ENCODE measurements around the gene NCOA7. TPM values are rescaled to one million over a fixed set of nuclear protein-coding genes. Genes with fewer than 3 reads are reported as not detected.

NCOA7 gene
- total and polyA plus RNA-seq, 9 of the 15 experiments (the other 6 are each of a cell fraction or from before 2014, with no cell fraction given) = 5.8 to 14.6 (median 9.3) TPM

DNA sequence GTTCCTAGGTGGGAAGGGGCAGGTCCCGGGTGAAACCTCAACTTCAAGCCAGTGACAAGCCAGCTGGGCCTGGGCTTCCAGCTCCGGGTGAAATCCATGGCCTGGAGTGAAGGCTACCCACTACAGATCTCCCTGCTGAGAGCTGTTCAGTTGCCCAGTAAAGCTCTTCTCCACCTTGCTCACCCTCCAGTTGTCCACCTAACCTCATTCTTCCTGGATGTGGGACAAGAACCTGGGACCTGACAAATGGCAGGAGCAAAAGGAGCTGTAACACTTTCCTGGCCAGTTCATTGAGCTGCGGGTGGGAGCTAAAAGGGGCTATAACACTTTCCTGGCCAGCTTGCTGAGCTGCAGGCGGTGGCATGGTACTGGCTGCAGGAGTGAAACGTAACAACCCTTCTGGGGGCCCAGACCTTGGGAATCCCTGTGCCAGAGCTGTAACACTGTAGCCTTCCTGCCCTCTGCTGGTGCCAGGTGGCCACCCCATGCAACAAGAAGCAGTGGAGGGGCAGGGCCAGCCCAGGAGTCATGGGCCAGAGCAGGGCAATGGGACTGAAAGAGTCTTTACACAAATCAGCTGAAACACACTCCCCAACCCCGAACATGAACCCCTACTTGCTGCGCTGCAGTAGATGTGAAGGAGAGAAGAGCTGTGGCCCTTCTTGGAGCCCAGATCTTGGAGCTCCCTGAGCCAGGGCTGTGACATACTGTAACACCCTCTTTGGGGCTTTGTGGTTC lies 162.2 kb downstream of the NCOA7 start (continued):
- TF ChIP-seq, protein P1, sequence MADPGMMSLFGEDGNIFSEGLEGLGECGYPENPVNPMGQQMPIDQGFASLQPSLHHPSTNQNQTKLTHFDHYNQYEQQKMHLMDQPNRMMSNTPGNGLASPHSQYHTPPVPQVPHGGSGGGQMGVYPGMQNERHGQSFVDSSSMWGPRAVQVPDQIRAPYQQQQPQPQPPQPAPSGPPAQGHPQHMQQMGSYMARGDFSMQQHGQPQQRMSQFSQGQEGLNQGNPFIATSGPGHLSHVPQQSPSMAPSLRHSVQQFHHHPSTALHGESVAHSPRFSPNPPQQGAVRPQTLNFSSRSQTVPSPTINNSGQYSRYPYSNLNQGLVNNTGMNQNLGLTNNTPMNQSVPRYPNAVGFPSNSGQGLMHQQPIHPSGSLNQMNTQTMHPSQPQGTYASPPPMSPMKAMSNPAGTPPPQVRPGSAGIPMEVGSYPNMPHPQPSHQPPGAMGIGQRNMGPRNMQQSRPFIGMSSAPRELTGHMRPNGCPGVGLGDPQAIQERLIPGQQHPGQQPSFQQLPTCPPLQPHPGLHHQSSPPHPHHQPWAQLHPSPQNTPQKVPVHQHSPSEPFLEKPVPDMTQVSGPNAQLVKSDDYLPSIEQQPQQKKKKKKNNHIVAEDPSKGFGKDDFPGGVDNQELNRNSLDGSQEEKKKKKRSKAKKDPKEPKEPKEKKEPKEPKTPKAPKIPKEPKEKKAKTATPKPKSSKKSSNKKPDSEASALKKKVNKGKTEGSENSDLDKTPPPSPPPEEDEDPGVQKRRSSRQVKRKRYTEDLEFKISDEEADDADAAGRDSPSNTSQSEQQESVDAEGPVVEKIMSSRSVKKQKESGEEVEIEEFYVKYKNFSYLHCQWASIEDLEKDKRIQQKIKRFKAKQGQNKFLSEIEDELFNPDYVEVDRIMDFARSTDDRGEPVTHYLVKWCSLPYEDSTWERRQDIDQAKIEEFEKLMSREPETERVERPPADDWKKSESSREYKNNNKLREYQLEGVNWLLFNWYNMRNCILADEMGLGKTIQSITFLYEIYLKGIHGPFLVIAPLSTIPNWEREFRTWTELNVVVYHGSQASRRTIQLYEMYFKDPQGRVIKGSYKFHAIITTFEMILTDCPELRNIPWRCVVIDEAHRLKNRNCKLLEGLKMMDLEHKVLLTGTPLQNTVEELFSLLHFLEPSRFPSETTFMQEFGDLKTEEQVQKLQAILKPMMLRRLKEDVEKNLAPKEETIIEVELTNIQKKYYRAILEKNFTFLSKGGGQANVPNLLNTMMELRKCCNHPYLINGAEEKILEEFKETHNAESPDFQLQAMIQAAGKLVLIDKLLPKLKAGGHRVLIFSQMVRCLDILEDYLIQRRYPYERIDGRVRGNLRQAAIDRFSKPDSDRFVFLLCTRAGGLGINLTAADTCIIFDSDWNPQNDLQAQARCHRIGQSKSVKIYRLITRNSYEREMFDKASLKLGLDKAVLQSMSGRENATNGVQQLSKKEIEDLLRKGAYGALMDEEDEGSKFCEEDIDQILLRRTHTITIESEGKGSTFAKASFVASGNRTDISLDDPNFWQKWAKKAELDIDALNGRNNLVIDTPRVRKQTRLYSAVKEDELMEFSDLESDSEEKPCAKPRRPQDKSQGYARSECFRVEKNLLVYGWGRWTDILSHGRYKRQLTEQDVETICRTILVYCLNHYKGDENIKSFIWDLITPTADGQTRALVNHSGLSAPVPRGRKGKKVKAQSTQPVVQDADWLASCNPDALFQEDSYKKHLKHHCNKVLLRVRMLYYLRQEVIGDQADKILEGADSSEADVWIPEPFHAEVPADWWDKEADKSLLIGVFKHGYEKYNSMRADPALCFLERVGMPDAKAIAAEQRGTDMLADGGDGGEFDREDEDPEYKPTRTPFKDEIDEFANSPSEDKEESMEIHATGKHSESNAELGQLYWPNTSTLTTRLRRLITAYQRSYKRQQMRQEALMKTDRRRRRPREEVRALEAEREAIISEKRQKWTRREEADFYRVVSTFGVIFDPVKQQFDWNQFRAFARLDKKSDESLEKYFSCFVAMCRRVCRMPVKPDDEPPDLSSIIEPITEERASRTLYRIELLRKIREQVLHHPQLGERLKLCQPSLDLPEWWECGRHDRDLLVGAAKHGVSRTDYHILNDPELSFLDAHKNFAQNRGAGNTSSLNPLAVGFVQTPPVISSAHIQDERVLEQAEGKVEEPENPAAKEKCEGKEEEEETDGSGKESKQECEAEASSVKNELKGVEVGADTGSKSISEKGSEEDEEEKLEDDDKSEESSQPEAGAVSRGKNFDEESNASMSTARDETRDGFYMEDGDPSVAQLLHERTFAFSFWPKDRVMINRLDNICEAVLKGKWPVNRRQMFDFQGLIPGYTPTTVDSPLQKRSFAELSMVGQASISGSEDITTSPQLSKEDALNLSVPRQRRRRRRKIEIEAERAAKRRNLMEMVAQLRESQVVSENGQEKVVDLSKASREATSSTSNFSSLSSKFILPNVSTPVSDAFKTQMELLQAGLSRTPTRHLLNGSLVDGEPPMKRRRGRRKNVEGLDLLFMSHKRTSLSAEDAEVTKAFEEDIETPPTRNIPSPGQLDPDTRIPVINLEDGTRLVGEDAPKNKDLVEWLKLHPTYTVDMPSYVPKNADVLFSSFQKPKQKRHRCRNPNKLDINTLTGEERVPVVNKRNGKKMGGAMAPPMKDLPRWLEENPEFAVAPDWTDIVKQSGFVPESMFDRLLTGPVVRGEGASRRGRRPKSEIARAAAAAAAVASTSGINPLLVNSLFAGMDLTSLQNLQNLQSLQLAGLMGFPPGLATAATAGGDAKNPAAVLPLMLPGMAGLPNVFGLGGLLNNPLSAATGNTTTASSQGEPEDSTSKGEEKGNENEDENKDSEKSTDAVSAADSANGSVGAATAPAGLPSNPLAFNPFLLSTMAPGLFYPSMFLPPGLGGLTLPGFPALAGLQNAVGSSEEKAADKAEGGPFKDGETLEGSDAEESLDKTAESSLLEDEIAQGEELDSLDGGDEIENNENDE (IDR thresholded peaks at IDR 0.05; ENCODE audit: low read depth, low read length) = no peak
- TF ChIP-seq NFIC (IDR thresholded peaks at IDR 0.05) (no peak), ZNF140 (CRISPR knock-in tag; IDR thresholded peaks at IDR 0.05) (no peak), SMC3 (conservative IDR thresholded peaks at IDR 0.05; ENCODE audit: insufficient read depth, low read depth, low read length) (0 out of 2 replicates have a peak, but pooled peaks have one; percentile 9), RCOR1 (IDR thresholded peaks at IDR 0.05; ENCODE audit: borderline replicate concordance in 1 of 2, low read depth in 2 of 2, low read length in 2 of 2) (no peak)
